OCI-LY1 (cell line): Measurements from ENCODE around the gene PADI1.

ENCODE experiments used
- CTCF ChIP-seq: fragments of 200-600 bp; sonication (generic), shearing (Covaris generic); IDR thresholded peaks from 2 replicates; pipeline ENCODE4 v1.5.1; 2017; ENCODE audit warnings: mild to moderate bottlenecking, antibody characterized with exemption, low read length, moderate library complexity, mixed read lengths
- EZH2 ChIP-seq: fragments of 200-600 bp; sonication (generic), shearing (Covaris generic); IDR thresholded peaks from 2 replicates; pipeline ENCODE4 v1.8.0; 2017; ENCODE audit warnings: borderline replicate concordance, mixed run types, mild to moderate bottlenecking, antibody characterized with exemption, low read length, moderate library complexity, mixed read lengths

DNA sequence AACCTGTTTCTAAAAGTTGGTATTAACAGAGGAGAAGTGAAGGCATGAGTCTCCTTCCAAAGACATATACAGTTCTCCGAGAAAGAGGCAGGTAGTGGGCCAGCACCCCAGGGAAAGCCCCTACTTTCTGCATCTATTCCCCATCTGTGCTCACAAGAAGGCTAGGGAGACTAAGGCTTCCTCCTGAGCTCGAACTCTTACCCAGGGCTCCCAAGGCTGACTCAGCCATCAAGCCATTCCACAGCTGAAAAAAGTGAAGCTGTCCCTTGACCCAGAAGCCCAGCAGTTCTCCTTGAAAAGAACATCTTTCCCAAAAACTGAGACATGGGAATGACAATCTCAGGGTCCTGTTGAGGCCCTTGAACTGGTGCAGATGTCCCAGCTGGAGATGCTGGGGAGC lies 42.0 kb downstream of the PADI1 start:
- TF ChIP-seq CTCF = no peak
- TF ChIP-seq EZH2 = no peak
